MM.1S (cell line): ENCODE measurements around the gene CAPS.

Experiments
- DNase-seq: peaks from one replicate; pipeline ENCODE4 v3.0.0-alpha.2; 2015
- H2AFZ ChIP-seq: fragments of 300-600 bp; sonication (generic); 2 replicates; pipeline ENCODE4 v1.6.0; 2016; ENCODE audit warnings: antibody characterized with exemption, low read length
- H3F3A ChIP-seq: fragments of 300-600 bp; sonication (generic); 2 replicates; pipeline ENCODE4 v1.6.1; 2016; ENCODE audit warnings: mild to moderate bottlenecking, antibody characterized with exemption, low read length, moderate library complexity, mixed read lengths; ENCODE audit not compliant: insufficient read depth
- H3K27ac ChIP-seq: fragments of 300-600 bp; sonication (generic); 2 replicates; pipeline ENCODE4 v1.5.1; 2016; ENCODE audit warnings: mild to moderate bottlenecking, low read length
- H3K27me3 ChIP-seq: fragments of 300-600 bp; sonication (generic); replicated peaks from 2 replicates; pipeline ENCODE4 v1.6.0; 2016; ENCODE audit warnings: low read length; ENCODE audit not compliant: insufficient read depth
- H3K36me3 ChIP-seq: fragments of 300-600 bp; sonication (generic); replicated peaks from 2 replicates; pipeline ENCODE4 v1.6.1; 2016; ENCODE audit warnings: mild to moderate bottlenecking, low read length, mixed read lengths; ENCODE audit not compliant: insufficient read depth
- H3K4me1 ChIP-seq: fragments of 300-600 bp; sonication (generic); 2 replicates; pipeline ENCODE4 v1.6.1; 2016; ENCODE audit warnings: low read length, mixed read lengths
- H3K4me2 ChIP-seq: fragments of 300-600 bp; sonication (generic); 2 replicates; pipeline ENCODE4 v1.6.0; 2016; ENCODE audit warnings: low read depth, low read length
- H3K4me3 ChIP-seq: fragments of 300-600 bp; sonication (generic); 2 replicates; pipeline ENCODE4 v1.5.1; 2016; ENCODE audit warnings: low read length, mixed read lengths
- H3K79me2 ChIP-seq: fragments of 300-600 bp; sonication (generic); 2 replicates; pipeline ENCODE4 v1.6.1; 2016; ENCODE audit warnings: mixed run types, low read length, mixed read lengths
- H3K9ac ChIP-seq: fragments of 300-600 bp; sonication (generic); 2 replicates; pipeline ENCODE4 v1.6.1; 2016; ENCODE audit warnings: low read length, mixed read lengths
- H3K9me2 ChIP-seq: fragments of 300-600 bp; sonication (generic); replicated peaks from 2 replicates; pipeline ENCODE4 v1.6.1; 2016; ENCODE audit warnings: mild to moderate bottlenecking, low read length, mixed read lengths; ENCODE audit not compliant: insufficient read depth
- H3K9me3 ChIP-seq: fragments of 300-600 bp; sonication (generic); replicated peaks from 2 replicates; pipeline ENCODE4 v1.6.1; 2016; ENCODE audit warnings: mild to moderate bottlenecking, low read length, mixed read lengths; ENCODE audit not compliant: insufficient read depth
- H4K20me1 ChIP-seq: fragments of 300-600 bp; sonication (generic); 2 replicates; pipeline ENCODE4 v1.6.1; 2016; ENCODE audit warnings: mild to moderate bottlenecking, low read length, moderate library complexity, mixed read lengths; ENCODE audit not compliant: insufficient read depth
- EZH2 ChIP-seq: fragments of 300-600 bp; sonication (generic); optimal IDR thresholded peaks from 2 replicates; pipeline ENCODE3; 2017; ENCODE audit warnings: low read depth, mild to moderate bottlenecking, antibody characterized with exemption, low read length, mixed read lengths
- EZH2phosphoT487 ChIP-seq: fragments of 300-600 bp; sonication (generic); IDR thresholded peaks from 2 replicates; pipeline ENCODE4 v1.6.1; 2018; ENCODE audit warnings: antibody characterized with exemption, low read length
- TF ChIP-seq, protein P1 (sequence below): fragments of 300-600 bp; sonication (generic); IDR thresholded peaks from 2 replicates; pipeline ENCODE4 v1.5.1; 2016; ENCODE audit warnings: antibody characterized with exemption, low read length, mixed read lengths

Gene CAPS

DNA sequence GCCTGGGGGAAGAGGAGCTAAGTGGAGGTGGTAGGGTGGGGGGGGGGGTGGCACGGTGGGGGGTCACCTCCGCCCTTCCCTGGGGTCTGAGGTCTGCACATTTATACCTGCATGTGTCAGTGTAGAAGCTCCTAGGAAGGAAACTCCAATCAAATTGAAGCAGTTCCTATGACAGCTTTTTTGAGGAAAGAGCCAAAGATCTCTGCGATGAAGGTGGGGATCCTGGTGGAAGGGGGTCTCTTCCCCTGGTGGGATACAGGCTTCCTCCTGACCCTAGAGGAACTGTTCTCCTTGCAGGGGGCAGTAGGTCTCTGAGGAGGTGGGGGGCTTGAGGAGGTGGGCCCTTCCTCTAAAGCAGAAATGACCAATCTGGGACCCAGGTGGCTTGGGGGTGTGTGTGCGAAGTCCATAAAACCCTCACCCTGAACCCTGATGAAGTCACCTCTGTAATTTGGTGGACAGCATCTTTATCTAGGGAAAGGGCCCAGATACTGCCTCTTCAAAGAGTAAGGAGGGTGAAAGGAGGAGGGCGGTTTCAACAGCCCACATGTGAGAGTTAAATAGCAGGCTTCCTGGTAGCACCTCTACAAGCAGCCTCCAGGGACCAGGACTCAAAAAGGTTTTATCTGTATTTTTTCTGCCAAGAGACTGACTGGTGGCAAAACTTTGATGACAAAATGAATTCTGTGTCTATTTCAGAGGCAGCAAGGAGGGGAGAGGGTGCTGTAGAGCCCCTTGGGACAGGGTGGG, 50.9 kb downstream of the CAPS start:
- H3K79me2 ChIP-seq, result peaks cover 99% of the 10 kb centered on the region
- H3K9me3 ChIP-seq, result no peaks in the 10 kb centered on the region
- H3K27ac ChIP-seq, result no peak overlapping the region
- H3K4me2 ChIP-seq, result no peak overlapping the region
- H3K9ac ChIP-seq, result no peak overlapping the region
- H2AFZ ChIP-seq, result no peak overlapping the region
- no peaks in the 10 kb centered on the region for H3K9me2 ChIP-seq
- H3K36me3 ChIP-seq, result 0 out of 2 replicates have a peak, but pooled peaks cover 3% of the 10 kb centered on the region
- no peak overlapping the region for H3K4me3 ChIP-seq
- peaks cover 23% of the 10 kb centered on the region for H3F3A ChIP-seq
- H4K20me1 ChIP-seq, result peaks cover 72% of the 10 kb centered on the region
- H3K4me1 ChIP-seq, result peaks cover 27% of the 10 kb centered on the region
- DNase-seq, result no peak
- H3K27me3 ChIP-seq, result no peaks in the 10 kb centered on the region
- TF ChIP-seq, protein P1, sequence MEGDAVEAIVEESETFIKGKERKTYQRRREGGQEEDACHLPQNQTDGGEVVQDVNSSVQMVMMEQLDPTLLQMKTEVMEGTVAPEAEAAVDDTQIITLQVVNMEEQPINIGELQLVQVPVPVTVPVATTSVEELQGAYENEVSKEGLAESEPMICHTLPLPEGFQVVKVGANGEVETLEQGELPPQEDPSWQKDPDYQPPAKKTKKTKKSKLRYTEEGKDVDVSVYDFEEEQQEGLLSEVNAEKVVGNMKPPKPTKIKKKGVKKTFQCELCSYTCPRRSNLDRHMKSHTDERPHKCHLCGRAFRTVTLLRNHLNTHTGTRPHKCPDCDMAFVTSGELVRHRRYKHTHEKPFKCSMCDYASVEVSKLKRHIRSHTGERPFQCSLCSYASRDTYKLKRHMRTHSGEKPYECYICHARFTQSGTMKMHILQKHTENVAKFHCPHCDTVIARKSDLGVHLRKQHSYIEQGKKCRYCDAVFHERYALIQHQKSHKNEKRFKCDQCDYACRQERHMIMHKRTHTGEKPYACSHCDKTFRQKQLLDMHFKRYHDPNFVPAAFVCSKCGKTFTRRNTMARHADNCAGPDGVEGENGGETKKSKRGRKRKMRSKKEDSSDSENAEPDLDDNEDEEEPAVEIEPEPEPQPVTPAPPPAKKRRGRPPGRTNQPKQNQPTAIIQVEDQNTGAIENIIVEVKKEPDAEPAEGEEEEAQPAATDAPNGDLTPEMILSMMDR, result no peak
- no peak for TF ChIP-seq EZH2
- no peak for TF ChIP-seq EZH2phosphoT487
